ENCODE data around the gene TUG1.

- no peak for TF ChIP-seq CTCF (IDR thresholded peaks at IDR 0.05)
- TF ChIP-seq ZFX (IDR thresholded peaks at IDR 0.05; ENCODE audit: borderline replicate concordance) = no peak
Observed at GRCh38 chr22:30944986-30945385, 24.1 kb upstream of the TUG1 start.
